Gastrocnemius medialis (tissue), 4 donors: ENCODE measurements around the gene SPI1.

ENCODE experiments used
- CTCF ChIP-seq, 5 experiments: fragments of 450-650 bp in 3 of 5; fragments of 200-600 bp in 2 of 5; sonication (generic) in 2 of 5; IDR thresholded peaks in 4 of 5; conservative IDR thresholded peaks in 1 of 5; 1 replicate in 4 of 5; 2 replicates in 1 of 5; pipeline ENCODE4 v1.5.1; 2016 to 2019; ENCODE audit warnings: antibody characterized with exemption in 5 of 5, mild to moderate bottlenecking in 3 of 5, moderate library complexity in 3 of 5
- POLR2A ChIP-seq, 2 donors: fragments of 450-650 bp; IDR thresholded peaks; one replicate each; pipeline ENCODE4 v1.6.1; 2017; ENCODE audit warnings: antibody characterized with exemption in 2 of 2, mild to moderate bottlenecking in 2 of 2, moderate library complexity in 2 of 2

- no peak for TF ChIP-seq CTCF (IDR thresholded peaks at IDR 0.05 in 4 of 5, conservative IDR thresholded peaks at IDR 0.05 in 1 of 5)
- no peak for TF ChIP-seq POLR2A (IDR thresholded peaks at IDR 0.05)
These were observed 757 bp downstream of the SPI1 start for GRCh38 chr11:47377571-47378009.
